NCI-H187 (cell line): ENCODE measurements around the gene RRAS2.
"Not testable (repeated sequence)": the region's sequence is repeated elsewhere in the genome, so short reads cannot be mapped to it uniquely, and the experiment has no call there.

Experiments
- DNase-seq, 2 experiments: peaks; one replicate each; lab custom pipeline; 2025; lab: John Stamatoyannopoulos, UW

The RRAS2 gene

GRCh38 chr11:14255238-14255534 lies 103.8 kb downstream of the RRAS2 start:
- no peak for DNase-seq

GRCh38 chr11:14254533-14255237 lies 104.3 kb downstream of the RRAS2 start:
- no peak for DNase-seq

GRCh38 chr11:14253840-14254239 lies 105.1 kb downstream of the RRAS2 start:
- DNase-seq = no peak

- DNase-seq = no peak
Observed at GRCh38 chr11:14253421-14253820, 105.6 kb downstream of the RRAS2 start.

GRCh38 chr11:14252501-14252900 lies 106.5 kb downstream of the RRAS2 start:
- not testable (repeated sequence) for DNase-seq

- no peak for DNase-seq
Observed at GRCh38 chr11:14251754-14252153, 107.2 kb downstream of the RRAS2 start.

GRCh38 chr11:14249121-14249963 lies 109.6 kb downstream of the RRAS2 start:
- DNase-seq = peak; percentile 33 to 45

- DNase-seq = no peak
Observed at GRCh38 chr11:14248580-14248981, 110.4 kb downstream of the RRAS2 start.

- DNase-seq = no peak
Observed at GRCh38 chr11:14245444-14245843, 113.5 kb downstream of the RRAS2 start.

- no peak for DNase-seq
Observed at GRCh38 chr11:14244926-14245325, 114.1 kb downstream of the RRAS2 start.

GRCh38 chr11:14242733-14243132 lies 116.2 kb downstream of the RRAS2 start:
- no peak for DNase-seq

- no peak for DNase-seq
Observed at GRCh38 chr11:14242187-14242586, 116.8 kb downstream of the RRAS2 start.

- no peak for DNase-seq
Observed at GRCh38 chr11:14240951-14241350, 118.0 kb downstream of the RRAS2 start.

- DNase-seq = no peak
Observed at GRCh38 chr11:14240221-14240620, 118.8 kb downstream of the RRAS2 start.

- DNase-seq = no peak
Observed at GRCh38 chr11:14237444-14237961, 121.5 kb downstream of the RRAS2 start.

- DNase-seq = no peak
Observed at GRCh38 chr11:14235701-14236100, 123.3 kb downstream of the RRAS2 start.

- DNase-seq = no peak
Observed at GRCh38 chr11:14234446-14234845, 124.5 kb downstream of the RRAS2 start.

- no peak for DNase-seq
Observed at GRCh38 chr11:14232652-14233051, 126.3 kb downstream of the RRAS2 start.

- DNase-seq = no peak
Observed at GRCh38 chr11:14230407-14230806, 128.6 kb downstream of the RRAS2 start.

GRCh38 chr11:14229472-14229871 lies 129.5 kb downstream of the RRAS2 start:
- no peak for DNase-seq

GRCh38 chr11:14228356-14228755 lies 130.6 kb downstream of the RRAS2 start:
- no peak for DNase-seq
